SKM-1 treated with dmso at 0.1 percent for 144 hours (cell line): ENCODE results near the gene KEL.

Source experiments
- DNase-seq: peaks from one replicate; lab custom pipeline; 2025; ENCODE audit not compliant: unreplicated experiment; lab: John Stamatoyannopoulos, UW

Gene KEL

GRCh38 chr7:142930126-142930730 lies 31.9 kb downstream of the KEL start:
- no peak for DNase-seq

- DNase-seq: no peak
Observed at GRCh38 chr7:142927949-142928348, 34.2 kb downstream of the KEL start.

GRCh38 chr7:142927085-142927745 lies 34.9 kb downstream of the KEL start:
- peak; percentile 96 for DNase-seq

- no peak for DNase-seq
Observed at GRCh38 chr7:142925413-142925812, 36.8 kb downstream of the KEL start.

GRCh38 chr7:142923391-142923790 lies 38.8 kb downstream of the KEL start:
- no peak for DNase-seq

- DNase-seq: no peak
Observed at GRCh38 chr7:142919656-142920055, 42.5 kb downstream of the KEL start.

- DNase-seq: no peak
Observed at GRCh38 chr7:142918901-142919300, 43.3 kb downstream of the KEL start.

- DNase-seq: no peak
Observed at GRCh38 chr7:142917447-142917846, 44.7 kb downstream of the KEL start.

GRCh38 chr7:142916508-142916907 lies 45.7 kb downstream of the KEL start:
- DNase-seq: no peak

- DNase-seq: no peak
Observed at GRCh38 chr7:142915315-142915714, 46.8 kb downstream of the KEL start.

- no peak for DNase-seq
Observed at GRCh38 chr7:142914121-142914520, 48.0 kb downstream of the KEL start.

GRCh38 chr7:142913566-142913965 lies 48.6 kb downstream of the KEL start:
- no peak for DNase-seq

GRCh38 chr7:142913051-142913450 lies 49.1 kb downstream of the KEL start:
- DNase-seq: no peak

GRCh38 chr7:142910481-142910880 lies 51.7 kb downstream of the KEL start:
- no peak for DNase-seq

GRCh38 chr7:142910031-142910433 lies 52.1 kb downstream of the KEL start:
- DNase-seq: no peak

GRCh38 chr7:142908921-142909890 lies 53.0 kb downstream of the KEL start:
- peak; percentile 49 for DNase-seq

GRCh38 chr7:142908290-142908689 lies 53.9 kb downstream of the KEL start:
- no peak for DNase-seq

- no peak for DNase-seq
Observed at GRCh38 chr7:142906643-142907042, 55.5 kb downstream of the KEL start.

- DNase-seq: no peak
Observed at GRCh38 chr7:142905759-142906158, 56.4 kb downstream of the KEL start.

GRCh38 chr7:142904128-142904527 lies 58.0 kb downstream of the KEL start:
- no peak for DNase-seq

GRCh38 chr7:142901426-142902259 lies 60.5 kb downstream of the KEL start:
- DNase-seq: no peak
